Transverse colon (tissue), 4 donors: Measurements from ENCODE around the gene SDK2.

Source experiments
- EP300 ChIP-seq: sonication (generic); formaldehyde crosslinking; IDR thresholded peaks from one replicate; pipeline ENCODE4 v1.6.1; 2017; ENCODE audit warnings: antibody characterized with exemption, low read depth
- POLR2A ChIP-seq: fragments of 450-650 bp; IDR thresholded peaks from one replicate; pipeline ENCODE4 v1.6.1; 2016; ENCODE audit warnings: antibody characterized with exemption, mild to moderate bottlenecking, moderate library complexity
- POLR2AphosphoS5 ChIP-seq, 3 donors: sonication (generic); formaldehyde crosslinking; IDR thresholded peaks; one replicate each; pipeline ENCODE4 v1.6.1; 2016; ENCODE audit warnings: antibody characterized with exemption in 3 of 3
- TF ChIP-seq, protein P1 (sequence below), 5 experiments: fragments of 200-600 bp in 3 of 5; fragments of 450-650 bp in 2 of 5; sonication (generic) in 3 of 5; IDR thresholded peaks; 1 replicate in 2 of 5; 2 replicates in 3 of 5; pipeline ENCODE4 v1.5.1; 2016 to 2017; ENCODE audit warnings: antibody characterized with exemption in 5 of 5, inconsistent platforms in 3 of 5, mild to moderate bottlenecking in 2 of 5, moderate library complexity in 1 of 5

DNA sequence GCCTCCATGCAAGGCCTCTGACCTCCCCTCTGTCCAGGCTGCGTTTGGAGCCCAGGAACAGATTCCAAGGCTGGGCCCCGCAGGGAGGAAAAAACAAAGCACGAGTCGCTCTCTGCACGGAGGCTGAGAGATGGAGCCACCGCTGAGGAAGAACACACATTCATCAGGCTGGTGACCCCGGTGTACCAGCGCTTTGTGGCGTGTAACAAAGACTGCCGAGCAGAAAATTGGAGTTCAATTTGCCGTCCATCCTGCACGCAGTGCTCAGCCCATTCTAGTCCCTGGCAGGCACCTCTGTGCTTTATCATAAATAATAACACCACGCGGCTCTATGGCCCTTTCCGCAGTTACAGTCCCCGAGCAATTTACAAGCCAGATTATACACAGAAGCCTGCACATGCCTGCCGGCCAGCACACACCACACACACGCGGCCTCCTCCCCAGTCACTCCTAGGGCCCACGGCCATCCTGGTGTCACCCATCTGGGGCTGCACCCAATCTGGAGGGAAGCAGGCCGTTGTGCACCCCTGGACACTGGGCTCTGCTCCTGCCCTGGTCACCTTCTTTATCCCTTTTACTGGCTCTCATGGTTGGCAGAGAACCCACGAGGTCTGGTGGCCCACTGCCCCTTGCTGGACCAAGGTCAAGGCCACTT, 124.4 kb downstream of the SDK2 start:
- TF ChIP-seq, protein P1, sequence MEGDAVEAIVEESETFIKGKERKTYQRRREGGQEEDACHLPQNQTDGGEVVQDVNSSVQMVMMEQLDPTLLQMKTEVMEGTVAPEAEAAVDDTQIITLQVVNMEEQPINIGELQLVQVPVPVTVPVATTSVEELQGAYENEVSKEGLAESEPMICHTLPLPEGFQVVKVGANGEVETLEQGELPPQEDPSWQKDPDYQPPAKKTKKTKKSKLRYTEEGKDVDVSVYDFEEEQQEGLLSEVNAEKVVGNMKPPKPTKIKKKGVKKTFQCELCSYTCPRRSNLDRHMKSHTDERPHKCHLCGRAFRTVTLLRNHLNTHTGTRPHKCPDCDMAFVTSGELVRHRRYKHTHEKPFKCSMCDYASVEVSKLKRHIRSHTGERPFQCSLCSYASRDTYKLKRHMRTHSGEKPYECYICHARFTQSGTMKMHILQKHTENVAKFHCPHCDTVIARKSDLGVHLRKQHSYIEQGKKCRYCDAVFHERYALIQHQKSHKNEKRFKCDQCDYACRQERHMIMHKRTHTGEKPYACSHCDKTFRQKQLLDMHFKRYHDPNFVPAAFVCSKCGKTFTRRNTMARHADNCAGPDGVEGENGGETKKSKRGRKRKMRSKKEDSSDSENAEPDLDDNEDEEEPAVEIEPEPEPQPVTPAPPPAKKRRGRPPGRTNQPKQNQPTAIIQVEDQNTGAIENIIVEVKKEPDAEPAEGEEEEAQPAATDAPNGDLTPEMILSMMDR (IDR thresholded peaks at IDR 0.05) = no peak
- no peak for TF ChIP-seq POLR2A
- no peak for TF ChIP-seq POLR2AphosphoS5 (IDR thresholded peaks at IDR 0.05)
- no peak for TF ChIP-seq EP300
